ENCODE results near the gene RGS11.

The RGS11 gene

DNA sequence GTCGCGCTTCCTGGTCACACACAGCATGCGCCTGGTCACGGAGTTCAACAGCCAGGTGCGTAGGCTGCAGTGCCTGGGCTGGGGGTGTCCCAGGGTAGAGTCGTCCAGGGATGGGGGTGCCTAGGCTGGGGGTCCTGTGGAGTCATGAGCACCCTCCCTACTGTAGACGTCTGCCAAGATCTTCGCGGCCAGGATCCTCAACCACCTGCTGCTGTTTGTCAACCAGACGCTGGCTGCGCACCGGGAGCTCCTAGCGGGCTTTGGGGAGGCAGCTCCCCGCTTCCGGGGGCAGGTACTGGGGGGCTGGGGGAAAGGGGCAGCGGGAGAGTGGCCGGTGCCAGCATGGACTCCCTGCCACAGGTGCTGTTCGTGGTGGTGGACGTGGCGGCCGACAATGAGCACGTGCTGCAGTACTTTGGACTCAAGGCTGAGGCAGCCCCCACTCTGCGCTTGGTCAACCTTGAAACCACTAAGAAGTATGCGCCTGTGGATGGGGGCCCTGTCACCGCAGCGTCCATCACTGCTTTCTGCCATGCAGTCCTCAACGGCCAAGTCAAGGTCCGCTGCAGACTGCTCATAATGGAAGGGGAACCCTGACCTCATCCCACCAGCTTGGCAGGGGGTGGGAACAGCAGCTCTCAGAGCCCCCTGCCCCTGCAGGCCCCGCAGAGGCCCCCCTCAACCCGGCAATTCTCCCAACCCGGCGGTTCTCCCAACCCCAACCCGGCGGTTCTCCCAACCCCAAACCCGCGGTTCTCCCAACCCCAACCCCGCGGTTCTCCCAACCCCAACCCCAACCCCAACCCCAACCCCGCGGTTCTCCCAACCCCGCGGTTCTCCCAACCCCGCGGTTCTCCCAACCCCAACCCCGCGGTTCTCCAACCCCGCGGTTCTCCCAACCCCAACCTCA is 9.7 kb upstream of the RGS11 start:
- no peaks in the 10 kb centered on the region for H3K27me3 ChIP-seq (ENCODE audit: control insufficient read depth, low read length)
- H3K36me3 ChIP-seq (ENCODE audit: control insufficient read depth, low read length), result peaks cover 5% of the 10 kb centered on the region; the same call in 1 of the 2 replicates
- H3F3A ChIP-seq (ENCODE audit: control insufficient read depth, insufficient read depth), result no peaks in the 10 kb centered on the region
- H4K20me1 ChIP-seq (ENCODE audit: control insufficient read depth, insufficient read depth, low read depth, low read length), result no peaks in the 10 kb centered on the region
- peaks cover 9% of the 10 kb centered on the region for H3K4me1 ChIP-seq (ENCODE audit: control insufficient read depth, low read length)
- H3K4me3 ChIP-seq (ENCODE audit: low read length), result no peak overlapping the region
- H3K9me2 ChIP-seq (replicated peaks; ENCODE audit: control insufficient read depth, low read length), result no peaks in the 10 kb centered on the region
- H3K9me3 ChIP-seq (ENCODE audit: control insufficient read depth, insufficient read depth, low read length), result no peaks in the 10 kb centered on the region
- H3K4me2 ChIP-seq (ENCODE audit: low read length), result peak overlapping the region; percentile 11; the same call in 1 of the 2 replicates
- no peaks in the 10 kb centered on the region for H3K79me2 ChIP-seq (ENCODE audit: control insufficient read depth, low read length)
- H3K27ac ChIP-seq (ENCODE audit: low read depth, low read length), result no peak overlapping the region
- TF ChIP-seq, protein P1, sequence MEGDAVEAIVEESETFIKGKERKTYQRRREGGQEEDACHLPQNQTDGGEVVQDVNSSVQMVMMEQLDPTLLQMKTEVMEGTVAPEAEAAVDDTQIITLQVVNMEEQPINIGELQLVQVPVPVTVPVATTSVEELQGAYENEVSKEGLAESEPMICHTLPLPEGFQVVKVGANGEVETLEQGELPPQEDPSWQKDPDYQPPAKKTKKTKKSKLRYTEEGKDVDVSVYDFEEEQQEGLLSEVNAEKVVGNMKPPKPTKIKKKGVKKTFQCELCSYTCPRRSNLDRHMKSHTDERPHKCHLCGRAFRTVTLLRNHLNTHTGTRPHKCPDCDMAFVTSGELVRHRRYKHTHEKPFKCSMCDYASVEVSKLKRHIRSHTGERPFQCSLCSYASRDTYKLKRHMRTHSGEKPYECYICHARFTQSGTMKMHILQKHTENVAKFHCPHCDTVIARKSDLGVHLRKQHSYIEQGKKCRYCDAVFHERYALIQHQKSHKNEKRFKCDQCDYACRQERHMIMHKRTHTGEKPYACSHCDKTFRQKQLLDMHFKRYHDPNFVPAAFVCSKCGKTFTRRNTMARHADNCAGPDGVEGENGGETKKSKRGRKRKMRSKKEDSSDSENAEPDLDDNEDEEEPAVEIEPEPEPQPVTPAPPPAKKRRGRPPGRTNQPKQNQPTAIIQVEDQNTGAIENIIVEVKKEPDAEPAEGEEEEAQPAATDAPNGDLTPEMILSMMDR (IDR thresholded peaks at IDR 0.05; ENCODE audit: low read depth, low read length, poor library complexity, severe bottlenecking), result no peak
- TF ChIP-seq EZH2phosphoT487 (IDR thresholded peaks at IDR 0.05; ENCODE audit: borderline replicate concordance, low read length), result no peak

- Histone ChIP-seq H3K27ac (ENCODE audit: low read depth, low read length) (no peak overlapping the region), H3K4me2 (ENCODE audit: low read length) (peak overlapping the region; percentile 11; the same call in 1 of the 2 replicates), H3F3A (ENCODE audit: control insufficient read depth, insufficient read depth) (no peaks in the 10 kb centered on the region), H3K9me3 (ENCODE audit: control insufficient read depth, insufficient read depth, low read length) (no peaks in the 10 kb centered on the region), H4K20me1 (ENCODE audit: control insufficient read depth, insufficient read depth, low read depth, low read length) (no peaks in the 10 kb centered on the region), H3K36me3 (ENCODE audit: control insufficient read depth, low read length) (peaks cover 5% of the 10 kb centered on the region; the same call in 1 of the 2 replicates), H3K9me2 (replicated peaks; ENCODE audit: control insufficient read depth, low read length) (no peaks in the 10 kb centered on the region), H3K4me1 (ENCODE audit: control insufficient read depth, low read length) (peaks cover 9% of the 10 kb centered on the region), H3K79me2 (ENCODE audit: control insufficient read depth, low read length) (no peaks in the 10 kb centered on the region), H3K27me3 (ENCODE audit: control insufficient read depth, low read length) (no peaks in the 10 kb centered on the region), H3K4me3 (ENCODE audit: low read length) (no peak overlapping the region)
- TF ChIP-seq EZH2phosphoT487 (IDR thresholded peaks at IDR 0.05; ENCODE audit: borderline replicate concordance, low read length), result no peak
- TF ChIP-seq, protein P1 (IDR thresholded peaks at IDR 0.05; ENCODE audit: low read depth, low read length, poor library complexity, severe bottlenecking), result no peak
Measured at GRCh38 chr16:284204-285120, 8.7 kb upstream of the RGS11 start.

- H3K27me3 ChIP-seq (ENCODE audit: control insufficient read depth, low read length), result 0 out of 2 replicates have a peak, but pooled peaks cover 2% of the 10 kb centered on the region
- TF ChIP-seq, protein P1 (IDR thresholded peaks at IDR 0.05; ENCODE audit: low read depth, low read length, poor library complexity, severe bottlenecking), result no peak
- no peak within 1 kb of the TSS for H3K4me2 ChIP-seq (ENCODE audit: low read length)
- no peaks in the 10 kb centered on the region for H4K20me1 ChIP-seq (ENCODE audit: control insufficient read depth, insufficient read depth, low read depth, low read length)
- no peaks in the 10 kb centered on the region for H3F3A ChIP-seq (ENCODE audit: control insufficient read depth, insufficient read depth)
- peaks cover 4% of the 10 kb centered on the region; the same call in 1 of the 2 replicates for H3K36me3 ChIP-seq (ENCODE audit: control insufficient read depth, low read length)
- H3K4me3 ChIP-seq (ENCODE audit: low read length), result no peak within 1 kb of the TSS
- H3K79me2 ChIP-seq (ENCODE audit: control insufficient read depth, low read length), result no peaks in the 10 kb centered on the region
- no peaks in the 10 kb centered on the region for H3K9me3 ChIP-seq (ENCODE audit: control insufficient read depth, insufficient read depth, low read length)
- H3K4me1 ChIP-seq (ENCODE audit: control insufficient read depth, low read length), result peaks cover 9% of the 10 kb centered on the region
- H3K9me2 ChIP-seq (replicated peaks; ENCODE audit: control insufficient read depth, low read length), result no peaks in the 10 kb centered on the region
- H3K27ac ChIP-seq (ENCODE audit: low read depth, low read length), result no peak within 1 kb of the TSS
Measured at GRCh38 chr16:283033-283805, 7.5 kb upstream of the RGS11 start, which contains the start of gene PDIA2. Gene PDIA2, plus strand, starts transcription at chr16:283164. Its CDS starts 6 bp downstream, at chr16:283170.

All from DOHH2 (cell line).